ENCODE results near the gene ANKS1B.

ANKS1B gene

GRCh38 chr12:99278899-99279298, 705.8 kb downstream of the ANKS1B start:
- DNase-seq: no peak

DNA sequence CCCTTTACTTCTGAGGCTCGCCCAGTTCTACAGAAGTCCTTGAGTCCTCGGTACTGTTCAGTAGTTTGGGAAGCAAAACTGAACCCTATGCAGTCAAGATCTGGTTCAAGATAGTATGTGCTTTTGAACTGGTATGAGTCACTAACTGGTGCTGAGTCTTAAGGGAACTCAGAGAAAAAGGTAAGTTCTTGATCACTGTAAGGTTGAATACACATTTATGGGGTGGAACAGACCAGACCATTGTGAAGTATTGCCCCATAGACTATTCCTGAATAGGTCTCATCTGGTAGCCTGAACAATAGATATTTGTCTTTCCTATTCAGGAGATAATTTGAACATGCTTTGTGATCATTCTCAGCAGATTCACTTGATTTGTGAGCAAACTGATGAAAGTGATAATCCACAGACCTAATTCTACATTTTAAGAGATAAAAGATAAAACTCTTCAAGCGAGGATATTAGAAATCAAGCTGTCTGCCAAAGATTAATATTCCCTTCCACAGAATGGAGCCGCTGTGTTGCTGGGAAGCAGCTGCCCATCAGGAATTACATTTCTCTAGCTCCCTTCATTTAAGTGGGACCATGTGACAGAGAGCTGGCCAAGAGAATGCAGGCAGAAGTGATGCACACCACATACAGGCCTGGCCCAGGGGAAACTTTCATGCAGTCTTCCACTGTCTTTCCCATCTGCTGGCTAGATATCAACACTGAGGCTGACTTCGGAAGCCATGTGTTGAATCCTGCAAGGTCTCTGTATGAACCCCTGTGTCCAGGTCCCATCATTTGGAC, 707.0 kb downstream of the ANKS1B start:
- no peak for DNase-seq

GRCh38 chr12:99271071-99271470, 713.7 kb downstream of the ANKS1B start:
- DNase-seq: no peak

DNA sequence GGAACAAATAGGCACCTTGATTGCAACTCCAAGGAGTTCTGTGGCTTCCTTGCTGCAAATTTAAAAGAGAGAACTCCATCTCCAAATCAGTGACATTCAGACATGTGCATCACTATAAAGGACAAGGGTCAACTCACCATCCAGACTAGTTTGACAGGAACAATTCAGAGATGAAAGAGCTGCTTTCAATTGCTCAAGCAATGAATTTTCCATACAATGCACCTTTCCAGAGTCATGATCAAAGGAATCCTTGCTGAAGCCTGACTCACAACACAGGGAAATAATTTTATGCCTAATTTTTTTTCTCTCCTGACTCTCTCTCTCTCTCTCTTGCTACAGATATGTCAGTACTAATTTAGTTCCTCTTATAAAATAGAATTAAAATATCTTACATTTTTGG, 717.7 kb downstream of the ANKS1B start:
- no peak for DNase-seq

GRCh38 chr12:99265648-99266047, 719.1 kb downstream of the ANKS1B start:
- DNase-seq: no peak

DNA sequence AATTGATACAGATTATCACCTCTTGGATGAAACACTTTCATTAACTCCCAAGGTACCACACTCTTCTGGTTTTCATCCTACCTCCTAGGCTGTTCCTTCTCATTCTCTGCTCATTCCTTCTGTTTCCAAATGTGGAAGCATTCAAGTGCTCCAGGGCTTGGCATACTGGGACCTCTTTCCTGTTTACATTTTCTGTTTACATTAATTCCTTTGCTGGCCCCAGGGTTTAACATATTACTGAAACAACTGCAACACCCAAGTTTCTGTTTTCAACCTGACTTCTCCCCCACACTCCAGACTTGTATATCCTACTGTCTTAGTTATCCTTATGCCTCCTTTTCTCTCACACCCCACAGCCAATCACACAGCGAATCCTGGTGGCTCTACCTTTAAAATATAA, 723.5 kb downstream of the ANKS1B start:
- DNase-seq: no peak

DNA sequence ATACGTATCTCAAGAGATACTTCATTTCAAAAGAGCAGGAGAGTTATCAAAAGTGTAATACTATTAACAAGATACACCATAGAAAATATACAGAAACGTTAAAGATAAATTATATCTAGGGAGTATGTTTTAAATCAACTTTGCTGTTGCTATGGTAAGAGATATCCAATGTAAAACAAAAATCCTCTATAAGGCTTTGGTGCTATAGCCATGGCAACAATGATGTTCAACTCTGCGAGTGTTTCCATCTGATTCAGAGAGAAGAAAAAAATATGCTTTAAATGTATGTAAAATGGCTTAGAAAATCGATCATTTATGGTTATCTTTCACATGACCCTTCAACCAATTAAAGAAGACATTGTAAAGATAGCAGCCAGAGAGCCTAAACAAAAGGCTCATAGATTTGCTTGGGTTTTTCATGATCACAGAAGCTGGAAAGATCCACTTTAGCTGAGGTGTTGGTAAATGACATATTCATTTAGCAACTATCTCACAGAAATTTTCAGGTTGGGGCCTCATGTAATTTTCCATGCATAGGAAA, 724.2 kb downstream of the ANKS1B start:
- no peak for DNase-seq

GRCh38 chr12:99259040-99259934, 725.4 kb downstream of the ANKS1B start:
- DNase-seq: peak in 5 of 56 donors; percentile 2 to 9 (median 4)

- peak in 4 of 56 donors; percentile 1 to 12 (median 6) for DNase-seq
Measured at GRCh38 chr12:99257672-99258071, 727.1 kb downstream of the ANKS1B start.

- no peak for DNase-seq
Measured at GRCh38 chr12:99253068-99253467, 731.7 kb downstream of the ANKS1B start.

- DNase-seq: no peak
Measured at GRCh38 chr12:99250091-99250490, 734.6 kb downstream of the ANKS1B start.

- DNase-seq: no peak
Measured at GRCh38 chr12:99249543-99249942, 735.2 kb downstream of the ANKS1B start.

GRCh38 chr12:99237907-99238538, 746.7 kb downstream of the ANKS1B start:
- DNase-seq: peak in 15 of 56 donors; percentile 2 to 43 (median 7)

DNA sequence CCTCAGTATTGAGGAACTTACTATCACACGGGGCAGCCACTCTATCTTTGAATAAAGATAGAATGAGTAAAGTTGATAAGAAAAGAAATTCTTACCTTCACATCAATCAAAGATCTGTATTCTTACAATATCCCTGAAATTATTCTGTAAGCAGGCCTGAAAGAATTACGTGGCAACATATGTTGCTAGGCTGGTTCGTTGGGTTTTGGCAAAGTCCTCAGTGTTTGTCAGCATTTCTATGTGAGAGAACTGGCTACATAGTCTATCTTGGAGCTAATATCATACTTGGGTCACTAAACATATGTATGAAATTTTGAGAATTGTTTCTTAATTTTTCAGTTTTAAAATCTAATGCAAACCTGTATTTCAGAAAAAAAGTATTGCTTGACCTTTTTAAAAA, 749.4 kb downstream of the ANKS1B start:
- DNase-seq: no peak

DNA sequence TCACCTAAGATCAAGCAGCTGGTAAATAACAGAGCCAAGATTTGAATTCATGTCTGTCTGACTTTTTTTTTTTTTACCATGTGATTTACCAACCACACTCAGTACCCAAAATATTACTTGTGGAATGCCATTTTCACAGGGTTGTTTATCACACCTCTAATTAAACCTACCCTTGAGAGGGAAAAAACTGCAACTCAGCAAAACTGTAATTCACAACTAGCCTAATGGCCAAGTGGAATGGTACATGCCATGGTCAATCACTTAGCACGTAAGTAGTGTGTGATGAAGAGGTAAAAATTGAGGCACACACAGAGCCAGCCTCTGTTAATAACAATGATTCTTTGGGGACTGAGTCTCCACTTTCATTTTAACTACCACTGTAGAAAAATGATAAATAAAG, 750.0 kb downstream of the ANKS1B start:
- no peak for DNase-seq

DNA sequence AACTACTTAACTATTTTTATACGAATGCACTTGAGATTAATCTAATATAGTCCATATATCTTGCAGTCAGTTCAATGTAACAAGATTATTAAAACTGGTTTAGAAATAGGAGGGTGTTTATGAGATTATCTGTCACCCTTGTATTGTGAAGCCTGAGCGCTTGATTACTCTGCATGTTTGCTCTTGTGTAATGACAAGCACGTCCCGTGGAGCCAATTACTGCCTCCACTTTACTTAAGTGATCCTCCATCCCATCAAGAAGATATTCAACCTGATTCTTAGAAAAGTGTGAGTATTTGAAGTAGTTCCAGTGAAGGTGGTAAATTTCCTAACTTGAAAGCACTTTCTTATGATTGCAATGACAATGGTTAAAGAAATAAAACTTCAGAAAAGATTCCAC, 752.4 kb downstream of the ANKS1B start:
- no peak for DNase-seq

DNA sequence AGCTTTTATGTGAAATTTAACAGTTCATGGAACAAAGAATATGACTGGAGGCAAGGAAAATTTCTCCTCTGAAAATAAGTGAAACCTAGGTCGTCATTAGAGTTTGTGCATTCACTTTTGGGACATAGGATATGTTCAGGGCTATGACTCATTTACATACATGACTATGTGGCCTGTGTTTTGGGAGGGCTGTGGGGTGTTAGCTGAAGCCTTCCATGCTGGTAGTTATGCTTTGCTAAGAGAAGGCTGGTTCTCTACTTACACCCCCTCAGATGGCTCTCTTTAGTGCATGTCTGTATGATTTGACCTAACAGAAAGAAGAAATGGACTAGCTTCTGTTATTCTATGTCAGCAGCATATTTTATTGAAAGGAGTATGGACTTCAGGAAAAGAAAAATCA, 753.7 kb downstream of the ANKS1B start:
- no peak for DNase-seq

- no peak for DNase-seq
Measured at GRCh38 chr12:99224237-99224636, 760.5 kb downstream of the ANKS1B start.

- no peak for DNase-seq
Measured at GRCh38 chr12:99223579-99223978, 761.2 kb downstream of the ANKS1B start.

GRCh38 chr12:99213047-99213446, 771.7 kb downstream of the ANKS1B start:
- DNase-seq: no peak

GRCh38 chr12:99212275-99212674, 772.5 kb downstream of the ANKS1B start:
- DNase-seq: no peak

DNA sequence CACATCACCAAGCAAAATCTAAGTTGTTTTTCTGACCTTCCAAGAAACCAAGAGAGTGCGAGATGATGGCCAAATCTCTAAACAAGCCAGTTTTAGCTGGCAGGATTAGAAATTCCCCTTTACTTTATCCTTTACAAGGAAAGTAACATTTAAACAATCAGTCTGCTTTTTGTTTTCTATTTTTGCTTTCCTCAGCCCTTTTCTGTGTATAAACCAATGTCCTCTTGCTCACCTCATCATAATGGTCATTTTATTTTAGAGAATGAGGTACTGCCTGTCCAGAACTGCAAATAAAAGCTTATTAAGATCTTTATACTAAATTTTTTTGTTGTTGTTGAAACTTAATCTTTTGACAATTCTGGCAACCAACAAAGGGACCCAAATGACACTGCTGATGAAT, 779.6 kb downstream of the ANKS1B start:
- DNase-seq: no peak

Data from nucleus accumbens (tissue), 56 donors.